IMR-90 (cell line): ENCODE measurements around the gene RAB3GAP2. TPM values are rescaled to one million over a fixed set of nuclear protein-coding genes. Genes with fewer than 3 reads are reported as not detected.

Experiments
- ATAC-seq: fragments of 200-7000 bp; cut with Tn5 transposase; 2 replicates; pipeline ENCODE4 v1.9.1; 2020; ENCODE audit warnings: low read depth, mild to moderate bottlenecking, moderate library complexity
- BruUV-seq: library from RNA; stranded (reverse); fragments of 400-500 nt; replicated peaks from 2 replicates; lab custom pipeline; 2021; lab: Mats Ljungman, UMichigan
- CTCF ChIA-PET: fragments of 300-600 bp; formaldehyde crosslinking; extraction: SDS; loops from one replicate; lab custom pipeline; 2021; ENCODE audit warnings: antibody characterized with exemption; lab: Yijun Ruan, JAX
- POLR2A ChIA-PET: fragments of 300-600 bp; sonication (Branson Sonifier 250); formaldehyde crosslinking; loops from one replicate; lab custom pipeline; 2022; ENCODE audit warnings: antibody characterized with exemption; ENCODE audit not compliant: unreplicated experiment; lab: Charles Lee
- DNase-seq: peaks from one replicate; pipeline ENCODE4 v3.0.0; 2013
- H2AFZ ChIP-seq: replicated peaks from 2 replicates; pipeline ENCODE3; 2013; ENCODE audit warnings: low read length, mild to moderate bottlenecking; ENCODE audit not compliant: poor library complexity
- H2AK5ac ChIP-seq: 2 replicates; pipeline ENCODE4 v1.6.1; 2013; ENCODE audit warnings: low read depth, low read length, inconsistent platforms
- H2AK9ac ChIP-seq: replicated peaks from 2 replicates; pipeline ENCODE3; 2013; ENCODE audit warnings: mild to moderate bottlenecking, low read depth, low read length, moderate library complexity; ENCODE audit not compliant: poor library complexity
- H2BK120ac ChIP-seq: 2 replicates; pipeline ENCODE4 v1.6.1; 2013; ENCODE audit warnings: low read depth, low read length, inconsistent platforms
- H2BK15ac ChIP-seq: 3 replicates; pipeline ENCODE4 v1.6.1; 2013; ENCODE audit warnings: low read depth, low read length, inconsistent platforms
- H2BK20ac ChIP-seq: 2 replicates; pipeline ENCODE4 v1.6.1; 2013; ENCODE audit warnings: low read depth, mild to moderate bottlenecking, inconsistent platforms, low read length, moderate library complexity
- H2BK5ac ChIP-seq: 2 replicates; pipeline ENCODE4 v1.6.1; 2013; ENCODE audit warnings: mild to moderate bottlenecking, low read depth, low read length, inconsistent platforms; ENCODE audit not compliant: poor library complexity, severe bottlenecking
- H3K14ac ChIP-seq: replicated peaks from 2 replicates; pipeline ENCODE4 v1.6.1; 2013; ENCODE audit warnings: low read depth, low read length, inconsistent platforms
- H3K18ac ChIP-seq: 2 replicates; pipeline ENCODE4 v1.6.1; 2013; ENCODE audit warnings: low read depth, low read length, control low read depth
- H3K23ac ChIP-seq: 2 replicates; pipeline ENCODE4 v1.6.1; 2013; ENCODE audit warnings: low read depth, low read length, inconsistent platforms
- H3K27ac ChIP-seq: 2 replicates; pipeline ENCODE4 v1.5.1; 2013; ENCODE audit warnings: mild to moderate bottlenecking, control low read depth, low read length; ENCODE audit not compliant: insufficient read depth
- H3K27me3 ChIP-seq: 2 replicates; pipeline ENCODE4 v1.6.1; 2013; ENCODE audit warnings: low read length; ENCODE audit not compliant: control insufficient read depth, insufficient read depth
- H3K36me3 ChIP-seq: 2 replicates; pipeline ENCODE4 v1.6.1; 2013; ENCODE audit warnings: low read length, mixed read lengths; ENCODE audit not compliant: control insufficient read depth, insufficient read depth
- H3K4ac ChIP-seq: 2 replicates; pipeline ENCODE4 v1.6.1; 2013; ENCODE audit warnings: low read depth, low read length, inconsistent platforms
- H3K4me1 ChIP-seq: 2 replicates; pipeline ENCODE4 v1.6.1; 2013; ENCODE audit warnings: low read length, mixed read lengths; ENCODE audit not compliant: control insufficient read depth, insufficient read depth
- H3K4me2 ChIP-seq: 2 replicates; pipeline ENCODE4 v1.6.1; 2013; ENCODE audit warnings: low read depth, mild to moderate bottlenecking, control low read depth, low read length, moderate library complexity
- H3K4me3 ChIP-seq: 2 replicates; pipeline ENCODE4 v1.5.1; 2013; ENCODE audit warnings: low read depth, mild to moderate bottlenecking, control low read depth, low read length, moderate library complexity; ENCODE audit not compliant: insufficient read depth
- H3K56ac ChIP-seq: 2 replicates; pipeline ENCODE4 v1.6.1; 2013; ENCODE audit warnings: low read length, inconsistent platforms; ENCODE audit not compliant: insufficient read depth; ENCODE audit errors: extremely low read depth
- H3K79me1 ChIP-seq, 2 experiments: 2 replicates each; pipeline ENCODE4 v1.6.1; 2013; ENCODE audit warnings: low read length in 2 of 2, inconsistent platforms in 1 of 2, low read depth in 1 of 2
- H3K9ac ChIP-seq: 2 replicates; pipeline ENCODE4 v1.6.1; 2013; ENCODE audit warnings: low read depth, low read length, control low read depth
- H3K9me1 ChIP-seq: 2 replicates; pipeline ENCODE4 v1.6.1; 2013; ENCODE audit warnings: low read length, inconsistent platforms; ENCODE audit not compliant: insufficient read depth
- H3K9me3 ChIP-seq: 2 replicates; pipeline ENCODE4 v1.6.1; 2013; ENCODE audit warnings: low read length; ENCODE audit not compliant: control insufficient read depth, insufficient read depth
- H4K20me1 ChIP-seq: 2 replicates; pipeline ENCODE4 v1.6.1; 2013; ENCODE audit warnings: low read length, inconsistent platforms; ENCODE audit not compliant: insufficient read depth
- H4K5ac ChIP-seq: 2 replicates; pipeline ENCODE4 v1.6.1; 2013; ENCODE audit warnings: mild to moderate bottlenecking, low read depth, low read length, control low read depth
- H4K8ac ChIP-seq, 2 experiments: 2 replicates each; pipeline ENCODE4 v1.6.1; 2013; ENCODE audit warnings: low read depth in 2 of 2, low read length in 2 of 2, control low read depth in 1 of 2, inconsistent platforms in 1 of 2
- H4K91ac ChIP-seq: 2 replicates; pipeline ENCODE4 v1.6.1; 2013; ENCODE audit warnings: low read depth, low read length, inconsistent platforms; ENCODE audit not compliant: insufficient read depth
- BHLHE40 ChIP-seq: fragments of 150-350 bp; IDR thresholded peaks from 2 replicates; pipeline ENCODE4 v1.6.1; 2016; ENCODE audit warnings: mild to moderate bottlenecking, low read depth, low read length
- CEBPB ChIP-seq: IDR thresholded peaks from 2 replicates; pipeline ENCODE4 v1.6.1; 2012; ENCODE audit warnings: low read depth, low read length, improper control_type of control experiment
- CHD1 ChIP-seq: IDR thresholded peaks from 2 replicates; pipeline ENCODE4 v1.6.1; 2012; ENCODE audit warnings: low read depth, low read length, improper control_type of control experiment
- FOS ChIP-seq: fragments of 150-350 bp; IDR thresholded peaks from 2 replicates; pipeline ENCODE4 v1.6.1; 2016; ENCODE audit warnings: low read depth, low read length
- MAFK ChIP-seq: IDR thresholded peaks from 2 replicates; pipeline ENCODE4 v1.6.1; 2012; ENCODE audit warnings: low read depth, low read length, improper control_type of control experiment
- MAZ ChIP-seq: IDR thresholded peaks from 2 replicates; pipeline ENCODE4 v1.6.1; 2012; ENCODE audit warnings: low read depth, mild to moderate bottlenecking, low read length, improper control_type of control experiment, moderate library complexity, borderline replicate concordance
- NFE2L2 ChIP-seq: fragments of 150-350 bp; IDR thresholded peaks from 2 replicates; pipeline ENCODE4 v1.6.1; 2016; ENCODE audit warnings: low read depth, mild to moderate bottlenecking, low read length
- RAD21 ChIP-seq: IDR thresholded peaks from 2 replicates; pipeline ENCODE4 v1.6.1; 2012; ENCODE audit warnings: low read length, improper control_type of control experiment
- RCOR1 ChIP-seq: IDR thresholded peaks from 2 replicates; pipeline ENCODE4 v1.6.1; 2012; ENCODE audit warnings: mild to moderate bottlenecking, low read length, improper control_type of control experiment; ENCODE audit not compliant: insufficient replicate concordance
- RFX5 ChIP-seq: IDR thresholded peaks from 2 replicates; pipeline ENCODE4 v1.8.0; 2012; ENCODE audit warnings: low read depth, mild to moderate bottlenecking, low read length, moderate library complexity
- SMC3 ChIP-seq: fragments of 150-350 bp; IDR thresholded peaks from 2 replicates; pipeline ENCODE4 v1.6.1; 2016; ENCODE audit warnings: low read depth, mild to moderate bottlenecking, antibody characterized with exemption, low read length, moderate library complexity
- WGBS, 2 experiments: methylation state at CpG; one replicate each; pipeline versions ENCODE4 v1.1.5 to v1.1.7; 2013; ENCODE audit warnings: missing lambda C conversion rate in 2 of 2; ENCODE audit not compliant: insufficient read length in 1 of 2; ENCODE audit errors: extremely low coverage in 2 of 2; 5-methylcytosine and 5-hydroxymethylcytosine counted together
- dilution Hi-C: fragments of 300-500 bp; cut with HindIII; formaldehyde crosslinking; loops from one replicate; pipeline ENCODE4 v1.14.3; 2018; ENCODE audit warnings: low sequenced_read_pairs; ENCODE audit not compliant: unreplicated experiment
- in situ Hi-C: fragments of 300-500 bp; cut with MboI; formaldehyde crosslinking; loops from 3 replicates; pipeline ENCODE4 v1.14.3; 2019; ENCODE audit warnings: low sequenced_read_pairs, inconsistent platforms, mixed read lengths
- intact Hi-C: fragments of 100-400 bp; cut with micrococcal nuclease; formaldehyde crosslinking; loops from 2 replicates; pipeline ENCODE4 v1.10.0; 2022
- polyA plus RNA-seq, 3 experiments: library from polyadenylated mRNA; depleted of rRNA; stranded (reverse); fragments of >200 nt; gene quantifications; 2 replicates each; pipeline ENCODE4 v1.2.3, GENCODE V29; 2012; ENCODE audit warnings: low replicate concordance in 1 of 3
- total RNA-seq: library from RNA; depleted of rRNA; stranded (reverse); fragments of >200 nt; gene quantifications from 2 replicates; pipeline ENCODE4 v1.2.3, GENCODE V29; 2012
- TF ChIP-seq, protein P1 (sequence below): conservative IDR thresholded peaks from 2 replicates; pipeline ENCODE4 v1.5.1; 2012; ENCODE audit warnings: mild to moderate bottlenecking, low read depth, low read length, improper control_type of control experiment

RAB3GAP2 gene
- total and polyA plus RNA-seq, 2 of the 4 experiments (the other 2 are of a cell fraction), result 12.3 to 37.8 TPM

GRCh38 chr1:220229771-220230170 lies 42.5 kb downstream of the RAB3GAP2 start:
- DNase-seq (no peak), ATAC-seq (no peak)
- H3K4me3 ChIP-seq, result no peak overlapping the region
- H2BK15ac ChIP-seq, result no peak overlapping the region
- no peak overlapping the region for H3K56ac ChIP-seq
- no peak overlapping the region for H3K4me2 ChIP-seq
- H3K9ac ChIP-seq, result no peak overlapping the region
- peaks cover 13% of the 10 kb centered on the region for H3K36me3 ChIP-seq
- TF ChIP-seq MAFK (no peak), SMC3 (no peak), BHLHE40 (no peak), MAZ (no peak), NFE2L2 (no peak), CEBPB (no peak), CHD1 (no peak), RAD21 (no peak), FOS (no peak), RFX5 (no peak), RCOR1 (no peak)
- TF ChIP-seq, protein P1, sequence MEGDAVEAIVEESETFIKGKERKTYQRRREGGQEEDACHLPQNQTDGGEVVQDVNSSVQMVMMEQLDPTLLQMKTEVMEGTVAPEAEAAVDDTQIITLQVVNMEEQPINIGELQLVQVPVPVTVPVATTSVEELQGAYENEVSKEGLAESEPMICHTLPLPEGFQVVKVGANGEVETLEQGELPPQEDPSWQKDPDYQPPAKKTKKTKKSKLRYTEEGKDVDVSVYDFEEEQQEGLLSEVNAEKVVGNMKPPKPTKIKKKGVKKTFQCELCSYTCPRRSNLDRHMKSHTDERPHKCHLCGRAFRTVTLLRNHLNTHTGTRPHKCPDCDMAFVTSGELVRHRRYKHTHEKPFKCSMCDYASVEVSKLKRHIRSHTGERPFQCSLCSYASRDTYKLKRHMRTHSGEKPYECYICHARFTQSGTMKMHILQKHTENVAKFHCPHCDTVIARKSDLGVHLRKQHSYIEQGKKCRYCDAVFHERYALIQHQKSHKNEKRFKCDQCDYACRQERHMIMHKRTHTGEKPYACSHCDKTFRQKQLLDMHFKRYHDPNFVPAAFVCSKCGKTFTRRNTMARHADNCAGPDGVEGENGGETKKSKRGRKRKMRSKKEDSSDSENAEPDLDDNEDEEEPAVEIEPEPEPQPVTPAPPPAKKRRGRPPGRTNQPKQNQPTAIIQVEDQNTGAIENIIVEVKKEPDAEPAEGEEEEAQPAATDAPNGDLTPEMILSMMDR, result no peak
- no peaks in the 10 kb centered on the region for H3K9me1 ChIP-seq
- in situ Hi-C loops, result no loop called here
- no peak overlapping the region for H3K23ac ChIP-seq
- H2AFZ ChIP-seq, result no peak overlapping the region
- no CpG with 5 or more reads among the region's 2 CpGs for WGBS, 2 experiments
- no peak overlapping the region for H3K27ac ChIP-seq
- H2AK5ac ChIP-seq, result no peak overlapping the region
- intact Hi-C loops, result no loop called here
- no peak overlapping the region for H3K4ac ChIP-seq
- H3K9me3 ChIP-seq, result no peaks in the 10 kb centered on the region
- no peak overlapping the region for H2AK9ac ChIP-seq
- H3K4me1 ChIP-seq, result peaks cover 1% of the 10 kb centered on the region
- H3K79me1 ChIP-seq, result peaks cover 42 to 44% of the 10 kb centered on the region in 2 experiments
- no peaks in the 10 kb centered on the region for H3K27me3 ChIP-seq
- no peak overlapping the region for H4K5ac ChIP-seq
- peaks cover 21% of the 10 kb centered on the region; the same call in 1 of the 2 replicates for H4K20me1 ChIP-seq
- H3K14ac ChIP-seq, result no peak overlapping the region
- H2BK120ac ChIP-seq, result no peak overlapping the region
- no peak overlapping the region for H4K8ac ChIP-seq
- BruUV-seq, result no TSS peak
- ChIA-PET CTCF (interaction anchor here (0.8 kb wide), 1 partner anchor 40 kb away, joined by 3 read pairs; no protein-coding TSS in a partner anchor), POLR2A (no interaction called here)
- H2BK5ac ChIP-seq, result no peak overlapping the region
- dilution Hi-C loops, result no loop called here
- no peak overlapping the region for H3K18ac ChIP-seq
- no peak overlapping the region for H4K91ac ChIP-seq
- H2BK20ac ChIP-seq, result no peak overlapping the region
